ENCODE data around the gene LGMN. TPM values are rescaled to one million over a fixed set of nuclear protein-coding genes. Genes with fewer than 3 reads are reported as not detected.

LGMN gene
- total RNA-seq, 1 experiment from 2014 or later = not detected

DNA sequence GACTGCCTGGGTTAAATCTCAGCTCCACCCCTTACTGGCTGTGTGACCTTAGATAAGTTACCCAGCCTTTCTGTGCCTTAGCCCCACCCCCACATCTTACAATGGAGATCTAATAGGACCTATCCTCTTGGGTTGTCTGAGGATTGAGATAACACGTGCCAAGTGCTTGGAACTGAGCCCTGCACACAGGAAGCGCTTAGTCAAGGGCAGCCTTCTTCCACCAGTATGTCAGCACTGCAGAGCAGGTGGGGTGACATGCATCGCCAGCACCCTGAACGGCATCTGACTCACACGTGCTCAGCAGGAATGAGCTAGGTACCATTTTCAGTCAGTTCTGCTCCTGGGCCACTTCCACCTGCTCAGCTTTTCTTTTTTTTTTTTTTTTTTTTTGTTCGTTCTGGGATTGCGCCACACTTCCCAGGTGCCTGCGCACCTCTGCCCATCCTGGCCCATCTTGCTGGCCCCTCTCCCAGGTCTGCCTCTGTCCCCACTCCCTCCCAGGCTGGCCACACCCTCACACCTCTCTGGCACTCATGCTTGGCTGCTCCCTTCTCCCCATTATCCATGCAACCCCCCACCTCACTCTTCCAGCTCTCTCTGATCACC is 19.6 kb downstream of the LGMN start:
- Histone ChIP-seq H3K79me2 (ENCODE audit: low read length) (no peaks in the 10 kb centered on the region), H3K9ac (ENCODE audit: low read length) (no peak overlapping the region), H3K4me1 (ENCODE audit: low read length) (no peaks in the 10 kb centered on the region), H3K9me2 (replicated peaks; ENCODE audit: insufficient read depth, low read length) (no peaks in the 10 kb centered on the region), H3K27me3 (ENCODE audit: low read length) (no peaks in the 10 kb centered on the region; the same call in 1 of the 2 replicates), H4K20me1 (ENCODE audit: insufficient read depth, low read depth, low read length) (no peaks in the 10 kb centered on the region), H3K27ac (ENCODE audit: low read length) (no peak overlapping the region), H3K9me3 (ENCODE audit: low read length) (no peaks in the 10 kb centered on the region), H3K4me2 (ENCODE audit: low read depth, low read length, poor library complexity, severe bottlenecking) (no peak overlapping the region), H3K4me3 (ENCODE audit: low read length) (no peak overlapping the region), H3K36me3 (ENCODE audit: insufficient read depth, low read length) (no peaks in the 10 kb centered on the region), H2AFZ (ENCODE audit: low read length) (no peak overlapping the region)
- no peak for DNase-seq

DNA sequence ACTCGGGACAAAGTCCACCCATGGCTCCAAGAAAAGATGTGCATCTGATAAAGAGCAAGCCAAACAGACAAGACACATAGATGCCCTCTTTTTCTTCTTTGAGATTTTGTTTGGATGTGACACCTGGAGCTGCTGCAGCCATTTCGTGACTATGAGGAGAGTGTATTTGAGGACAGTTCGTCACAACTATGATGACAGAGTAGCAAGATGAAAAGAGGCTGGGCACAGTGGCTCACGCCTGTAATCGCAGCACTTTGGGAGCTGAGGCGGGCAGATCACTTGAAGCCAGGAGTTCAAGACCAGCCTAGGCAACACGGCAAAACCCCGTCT is 21.5 kb downstream of the LGMN start:
- no peak overlapping the region for H3K9ac ChIP-seq (ENCODE audit: low read length)
- no peaks in the 10 kb centered on the region; the same call in 1 of the 2 replicates for H3K27me3 ChIP-seq (ENCODE audit: low read length)
- no peaks in the 10 kb centered on the region for H3K4me1 ChIP-seq (ENCODE audit: low read length)
- H3K9me3 ChIP-seq (ENCODE audit: low read length) = no peaks in the 10 kb centered on the region
- H2AFZ ChIP-seq (ENCODE audit: low read length) = no peak overlapping the region
- no peaks in the 10 kb centered on the region for H4K20me1 ChIP-seq (ENCODE audit: insufficient read depth, low read depth, low read length)
- H3K79me2 ChIP-seq (ENCODE audit: low read length) = no peaks in the 10 kb centered on the region
- H3K9me2 ChIP-seq (replicated peaks; ENCODE audit: insufficient read depth, low read length) = no peaks in the 10 kb centered on the region
- H3K36me3 ChIP-seq (ENCODE audit: insufficient read depth, low read length) = no peaks in the 10 kb centered on the region
- no peak for DNase-seq
- no peak overlapping the region for H3K4me3 ChIP-seq (ENCODE audit: low read length)
- H3K4me2 ChIP-seq (ENCODE audit: low read depth, low read length, poor library complexity, severe bottlenecking) = no peak overlapping the region
- no peak overlapping the region for H3K27ac ChIP-seq (ENCODE audit: low read length)

DNA sequence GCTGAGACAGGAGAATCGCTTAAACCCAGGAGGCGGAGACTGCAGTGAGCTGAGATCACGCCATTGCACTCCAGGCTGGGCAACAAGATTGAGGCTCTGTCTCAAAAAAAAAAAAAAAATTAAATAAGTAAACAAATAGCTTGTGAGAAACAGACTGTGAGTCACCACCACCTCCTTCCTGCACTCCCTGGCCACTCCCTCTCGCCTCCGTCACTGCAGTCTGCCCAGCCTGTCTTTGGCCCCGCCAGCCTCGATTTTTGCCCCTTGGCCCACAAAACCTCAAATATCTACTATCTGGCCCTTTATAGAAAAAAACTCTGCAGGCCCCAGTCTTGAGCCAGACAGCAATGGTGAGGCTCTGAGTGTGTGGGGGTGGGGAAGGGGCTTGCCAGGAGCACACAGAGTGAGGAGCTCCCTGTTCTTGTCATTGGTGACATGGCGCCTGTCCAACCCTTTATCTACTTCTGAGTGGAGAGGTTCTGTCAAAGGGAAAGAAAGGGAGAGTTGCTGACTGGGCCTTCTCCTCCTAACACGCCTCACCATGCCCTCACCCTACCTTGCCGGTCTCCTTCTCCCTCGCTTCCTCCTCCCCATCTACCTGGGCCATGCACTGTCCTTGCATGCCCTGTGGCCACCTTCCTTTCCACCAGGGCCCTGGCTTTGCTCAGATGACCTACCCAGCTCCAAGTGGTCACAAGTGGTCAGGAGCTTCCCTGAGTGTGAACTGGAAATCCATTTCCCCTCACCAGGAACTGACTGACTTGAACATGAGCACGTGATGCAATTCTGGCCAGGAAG is 22.1 kb downstream of the LGMN start:
- Histone ChIP-seq H3K27ac (ENCODE audit: low read length) (no peak overlapping the region), H3K27me3 (ENCODE audit: low read length) (no peaks in the 10 kb centered on the region; the same call in 1 of the 2 replicates), H3K9me2 (replicated peaks; ENCODE audit: insufficient read depth, low read length) (no peaks in the 10 kb centered on the region), H2AFZ (ENCODE audit: low read length) (no peak overlapping the region), H3K4me2 (ENCODE audit: low read depth, low read length, poor library complexity, severe bottlenecking) (no peak overlapping the region), H3K79me2 (ENCODE audit: low read length) (no peaks in the 10 kb centered on the region), H3K4me1 (ENCODE audit: low read length) (no peaks in the 10 kb centered on the region), H3K4me3 (ENCODE audit: low read length) (no peak overlapping the region), H3K36me3 (ENCODE audit: insufficient read depth, low read length) (no peaks in the 10 kb centered on the region), H4K20me1 (ENCODE audit: insufficient read depth, low read depth, low read length) (no peaks in the 10 kb centered on the region), H3K9ac (ENCODE audit: low read length) (no peak overlapping the region), H3K9me3 (ENCODE audit: low read length) (no peaks in the 10 kb centered on the region)
- DNase-seq = no peak

DNA sequence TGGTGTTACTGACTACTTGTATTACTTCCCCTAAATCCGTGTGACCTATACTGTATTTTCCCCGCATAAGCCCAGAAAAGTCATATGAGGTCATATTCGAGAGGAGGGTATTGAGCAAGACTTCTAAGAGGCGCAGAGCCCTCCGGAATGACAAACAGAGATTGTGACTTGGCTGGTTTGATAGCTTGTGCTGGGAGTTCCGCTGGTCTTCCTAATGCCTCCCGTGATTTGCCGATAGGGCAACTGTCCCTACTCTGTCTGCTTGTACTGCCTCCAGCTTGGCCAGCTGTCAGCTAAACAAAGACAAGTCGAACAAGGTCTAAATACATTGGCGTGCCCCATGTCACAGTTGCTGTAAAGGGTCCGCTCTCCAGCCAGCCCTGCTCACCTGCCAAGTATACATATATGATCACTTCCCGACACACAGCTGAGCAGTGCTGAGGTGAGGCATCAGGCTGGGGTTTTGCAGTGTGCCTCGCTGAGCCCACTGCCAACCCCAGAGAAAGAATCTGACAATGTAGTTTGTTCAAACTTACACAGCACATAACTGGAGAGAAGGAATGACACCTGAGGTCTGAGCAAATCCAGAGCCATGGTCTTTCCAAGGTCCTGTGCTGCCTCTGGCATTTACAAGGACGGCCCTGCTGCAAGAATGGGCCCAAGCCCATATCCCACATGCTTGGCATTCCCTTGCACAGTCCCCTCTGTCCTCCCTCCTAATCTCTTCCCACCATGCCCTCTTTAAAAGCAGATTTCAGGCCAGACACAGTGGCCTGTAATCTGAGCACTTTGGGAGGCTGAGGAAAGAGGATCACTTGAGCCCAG is 23.7 kb downstream of the LGMN start:
- Histone ChIP-seq H3K36me3 (ENCODE audit: insufficient read depth, low read length) (no peaks in the 10 kb centered on the region), H3K4me2 (ENCODE audit: low read depth, low read length, poor library complexity, severe bottlenecking) (no peak overlapping the region), H3K27ac (ENCODE audit: low read length) (no peak overlapping the region), H3K9me2 (replicated peaks; ENCODE audit: insufficient read depth, low read length) (no peaks in the 10 kb centered on the region), H3K79me2 (ENCODE audit: low read length) (no peaks in the 10 kb centered on the region), H3K4me1 (ENCODE audit: low read length) (no peaks in the 10 kb centered on the region), H3K4me3 (ENCODE audit: low read length) (no peak overlapping the region), H4K20me1 (ENCODE audit: insufficient read depth, low read depth, low read length) (no peaks in the 10 kb centered on the region), H3K27me3 (ENCODE audit: low read length) (no peaks in the 10 kb centered on the region; the same call in 1 of the 2 replicates), H2AFZ (ENCODE audit: low read length) (no peak overlapping the region), H3K9me3 (ENCODE audit: low read length) (no peaks in the 10 kb centered on the region), H3K9ac (ENCODE audit: low read length) (no peak overlapping the region)
- no peak for DNase-seq

DNA sequence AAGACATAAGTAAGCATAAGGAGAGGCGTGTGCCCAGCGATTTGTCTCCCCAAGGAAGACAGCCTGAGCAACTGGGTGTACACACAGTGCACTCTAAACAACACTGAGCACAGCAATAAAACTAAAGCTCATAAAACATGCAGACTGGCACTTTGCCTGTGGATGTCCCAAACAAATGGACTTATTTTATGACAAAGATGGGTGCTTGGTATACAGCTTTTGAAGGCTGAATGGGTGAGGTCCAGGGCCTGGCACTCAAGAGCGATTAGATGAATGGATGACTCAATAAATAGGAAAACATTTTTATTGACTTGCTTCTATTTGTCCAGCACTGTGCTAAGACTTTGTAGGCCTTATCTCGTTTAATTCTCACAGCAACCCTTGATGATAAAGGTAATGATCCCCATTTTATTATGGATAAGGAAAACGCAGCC is 28.5 kb downstream of the LGMN start:
- H2AFZ ChIP-seq (ENCODE audit: low read length) = no peak overlapping the region
- no peak overlapping the region for H3K27ac ChIP-seq (ENCODE audit: low read length)

DNA sequence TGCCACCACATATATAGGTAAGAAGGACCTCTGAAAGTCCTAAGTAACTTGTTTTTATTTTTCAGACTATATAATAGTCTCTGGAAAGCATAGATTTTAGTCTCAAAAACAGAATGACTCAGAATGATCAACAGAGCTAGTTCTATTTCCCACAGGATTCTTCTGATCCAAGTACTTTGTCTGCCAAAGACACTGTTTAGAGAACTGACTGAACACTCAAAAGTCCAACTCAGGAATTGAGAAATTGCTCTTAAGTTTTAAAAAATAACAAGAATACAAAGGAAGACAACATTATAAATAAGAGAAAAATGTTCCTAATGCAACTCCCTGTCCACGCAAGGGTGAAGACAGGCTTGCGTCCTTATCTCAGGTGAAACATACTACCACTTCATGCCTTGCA is 29.0 kb downstream of the LGMN start:
- H3K4me2 ChIP-seq (ENCODE audit: low read depth, low read length, poor library complexity, severe bottlenecking) = no peak overlapping the region
- H4K20me1 ChIP-seq (ENCODE audit: insufficient read depth, low read depth, low read length) = no peaks in the 10 kb centered on the region
- H3K9ac ChIP-seq (ENCODE audit: low read length) = no peak overlapping the region
- H3K27ac ChIP-seq (ENCODE audit: low read length) = no peak overlapping the region
- DNase-seq = no peak
- no peaks in the 10 kb centered on the region for H3K9me2 ChIP-seq (replicated peaks; ENCODE audit: insufficient read depth, low read length)
- no peaks in the 10 kb centered on the region for H3K9me3 ChIP-seq (ENCODE audit: low read length)
- H3K36me3 ChIP-seq (ENCODE audit: insufficient read depth, low read length) = no peaks in the 10 kb centered on the region
- H3K4me1 ChIP-seq (ENCODE audit: low read length) = no peaks in the 10 kb centered on the region
- H3K79me2 ChIP-seq (ENCODE audit: low read length) = no peaks in the 10 kb centered on the region
- H3K4me3 ChIP-seq (ENCODE audit: low read length) = no peak overlapping the region
- no peaks in the 10 kb centered on the region for H3K27me3 ChIP-seq (ENCODE audit: low read length)
- H2AFZ ChIP-seq (ENCODE audit: low read length) = no peak overlapping the region

More for the DNA sequence above, 28.5 kb downstream of the LGMN start:
- Histone ChIP-seq H3K27me3 (ENCODE audit: low read length) (no peaks in the 10 kb centered on the region), H3K4me2 (ENCODE audit: low read depth, low read length, poor library complexity, severe bottlenecking) (no peak overlapping the region), H3K79me2 (ENCODE audit: low read length) (no peaks in the 10 kb centered on the region), H3K36me3 (ENCODE audit: insufficient read depth, low read length) (no peaks in the 10 kb centered on the region), H3K4me1 (ENCODE audit: low read length) (no peaks in the 10 kb centered on the region), H3K9me3 (ENCODE audit: low read length) (no peaks in the 10 kb centered on the region), H3K9ac (ENCODE audit: low read length) (no peak overlapping the region), H3K9me2 (replicated peaks; ENCODE audit: insufficient read depth, low read length) (no peaks in the 10 kb centered on the region), H3K4me3 (ENCODE audit: low read length) (no peak overlapping the region), H4K20me1 (ENCODE audit: insufficient read depth, low read depth, low read length) (no peaks in the 10 kb centered on the region)
- DNase-seq = no peak

DNA sequence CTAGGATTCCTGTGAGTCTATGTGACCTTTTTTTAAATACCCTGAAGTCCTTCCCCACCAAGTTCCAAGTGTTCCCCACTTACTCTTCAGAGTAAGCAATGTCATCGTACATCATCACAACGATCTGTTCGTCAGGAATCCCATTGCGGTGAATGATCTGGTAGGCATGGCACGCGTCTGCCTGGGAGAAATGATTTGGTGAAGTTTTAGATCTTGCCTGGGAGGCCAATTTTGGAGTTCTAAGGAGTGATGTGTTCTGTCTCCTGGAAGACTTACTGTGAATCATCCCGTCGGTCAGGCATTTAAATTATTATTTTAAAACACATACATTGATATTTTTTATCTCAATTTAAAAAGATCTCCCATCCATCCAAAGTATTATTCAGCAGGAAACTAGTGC is 29.8 kb downstream of the LGMN start:
- Histone ChIP-seq H3K9me2 (replicated peaks; ENCODE audit: insufficient read depth, low read length) (no peaks in the 10 kb centered on the region), H3K36me3 (ENCODE audit: insufficient read depth, low read length) (no peaks in the 10 kb centered on the region), H3K4me3 (ENCODE audit: low read length) (no peak overlapping the region), H3K79me2 (ENCODE audit: low read length) (no peaks in the 10 kb centered on the region), H3K4me2 (ENCODE audit: low read depth, low read length, poor library complexity, severe bottlenecking) (no peak overlapping the region), H4K20me1 (ENCODE audit: insufficient read depth, low read depth, low read length) (no peaks in the 10 kb centered on the region), H3K9me3 (ENCODE audit: low read length) (no peaks in the 10 kb centered on the region), H3K4me1 (ENCODE audit: low read length) (no peaks in the 10 kb centered on the region), H3K9ac (ENCODE audit: low read length) (no peak overlapping the region), H3K27me3 (ENCODE audit: low read length) (no peaks in the 10 kb centered on the region), H3K27ac (ENCODE audit: low read length) (no peak overlapping the region), H2AFZ (ENCODE audit: low read length) (no peak overlapping the region)
- no peak for DNase-seq

DNA sequence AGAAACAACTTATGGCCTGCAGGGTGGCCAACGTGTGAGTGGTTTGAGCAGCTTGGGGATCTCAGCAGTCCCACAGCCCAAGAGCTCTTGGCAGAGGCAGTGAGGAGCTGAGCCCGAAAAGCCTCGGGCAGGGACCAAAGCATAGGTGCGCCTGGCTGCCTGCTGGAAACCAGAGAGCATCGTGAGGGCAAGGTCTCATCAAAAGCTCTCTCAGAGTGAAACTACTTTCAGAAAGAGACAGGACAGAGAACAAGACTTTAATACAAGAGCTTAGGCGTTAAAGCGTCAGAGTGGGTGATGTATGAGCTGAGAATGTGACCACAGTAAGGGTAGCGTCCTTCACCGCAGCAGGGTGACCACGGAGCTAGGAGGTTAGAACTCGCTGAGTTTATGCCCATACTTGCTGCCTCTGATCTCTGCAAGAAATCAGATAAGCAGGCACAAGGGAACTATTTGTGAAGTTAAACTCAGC is 30.8 kb downstream of the LGMN start:
- DNase-seq = no peak
- no peaks in the 10 kb centered on the region for H3K27me3 ChIP-seq (ENCODE audit: low read length)
- no peaks in the 10 kb centered on the region for H3K36me3 ChIP-seq (ENCODE audit: insufficient read depth, low read length)
- H3K9me2 ChIP-seq (replicated peaks; ENCODE audit: insufficient read depth, low read length) = no peaks in the 10 kb centered on the region
- H3K9me3 ChIP-seq (ENCODE audit: low read length) = no peaks in the 10 kb centered on the region
- H3K27ac ChIP-seq (ENCODE audit: low read length) = no peak overlapping the region
- no peak overlapping the region for H2AFZ ChIP-seq (ENCODE audit: low read length)
- H3K79me2 ChIP-seq (ENCODE audit: low read length) = no peaks in the 10 kb centered on the region
- H4K20me1 ChIP-seq (ENCODE audit: insufficient read depth, low read depth, low read length) = no peaks in the 10 kb centered on the region
- no peak overlapping the region for H3K4me3 ChIP-seq (ENCODE audit: low read length)
- no peak overlapping the region for H3K9ac ChIP-seq (ENCODE audit: low read length)
- H3K4me1 ChIP-seq (ENCODE audit: low read length) = no peaks in the 10 kb centered on the region
- no peak overlapping the region for H3K4me2 ChIP-seq (ENCODE audit: low read depth, low read length, poor library complexity, severe bottlenecking)
